ENCODE measurements around the gene REEP6. TPM values are rescaled to one million over a fixed set of nuclear protein-coding genes. Genes with fewer than 3 reads are reported as not detected.

Gene REEP6
- total and polyA plus RNA-seq, 2 donors (not counting 3 experiments of a cell fraction or from before 2014, with no cell fraction given): 1.3 to 1.5 TPM

DNA sequence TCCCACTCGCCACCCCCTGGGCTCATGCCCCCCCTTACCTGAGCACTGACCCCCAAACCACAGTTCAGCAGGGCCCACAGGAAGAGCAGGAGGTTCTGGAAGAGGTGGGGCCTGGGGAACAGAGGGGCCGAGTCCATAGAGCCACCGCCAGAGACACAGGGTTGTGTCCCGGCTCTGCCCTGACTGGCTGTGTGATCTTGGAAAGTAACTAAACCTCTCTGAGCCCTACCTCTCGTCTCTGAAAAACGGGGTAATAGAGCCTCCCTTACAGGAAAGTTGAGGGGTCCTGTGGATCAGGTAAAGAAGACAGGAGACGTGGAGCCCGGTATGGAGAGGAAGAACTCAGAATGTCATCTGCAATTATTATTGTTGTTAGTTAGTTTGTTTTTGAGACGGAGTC lies 19.8 kb downstream of the REEP6 start:
- H3K4me2 ChIP-seq (ENCODE audit: insufficient read depth, low read length): no peak overlapping the region
- dilution Hi-C loops (cut with MboI; ENCODE audit: extremely low pct_ligation_motif_present, low sequenced_read_pairs) (no loop called here), intact Hi-C loops (cut with micrococcal nuclease) (loop anchor here (5.0 kb wide), 1 partner anchor 229 kb away; no protein-coding TSS in a partner anchor)

GRCh38 chr19:1511318-1512317 lies 20.6 kb downstream of the REEP6 start:
- Histone ChIP-seq H3K79me2 (ENCODE audit: control insufficient read depth, insufficient read depth, low read length) (no peaks in the 10 kb centered on the region), H3K9ac (replicated peaks; ENCODE audit: extremely low read depth, insufficient read depth, low read length) (no peak overlapping the region), H3K4me1 (ENCODE audit: control insufficient read depth, extremely low read depth, insufficient read depth, low read length) (no peaks in the 10 kb centered on the region), H3K27ac (ENCODE audit: insufficient read depth, low read depth, low read length) (no peak overlapping the region), H3K36me3 (ENCODE audit: control insufficient read depth in 2 of 2, extremely low read depth in 1 of 2, insufficient read depth in 2 of 2, low read length in 2 of 2) (no peaks in the 10 kb centered on the region), H4K20me1 (replicated peaks; ENCODE audit: control insufficient read depth, extremely low read depth, insufficient read depth, low read length) (no peaks in the 10 kb centered on the region), H3K4me3 (replicated peaks in 1 of 3; ENCODE audit: insufficient read depth in 1 of 3, low read depth in 1 of 3, low read length in 3 of 3) (no peak overlapping the region), H3K4me2 (ENCODE audit: insufficient read depth, low read length) (no peak overlapping the region), H2AFZ (ENCODE audit: low read depth, low read length) (no peak overlapping the region), H3K9me3 (replicated peaks; ENCODE audit: control insufficient read depth, insufficient read depth, low read length) (no peaks in the 10 kb centered on the region), H3K9me1 (replicated peaks; ENCODE audit: control insufficient read depth, extremely low read depth, insufficient read depth, low read length) (no peaks in the 10 kb centered on the region), H3K27me3 (ENCODE audit: control insufficient read depth in 2 of 2, insufficient read depth in 2 of 2, low read length in 2 of 2) (peaks cover 5 to 8% of the 10 kb centered on the region in 2 experiments)
- no TSS peak for BruUV-seq (replicated peaks)
- TF ChIP-seq, protein P1, sequence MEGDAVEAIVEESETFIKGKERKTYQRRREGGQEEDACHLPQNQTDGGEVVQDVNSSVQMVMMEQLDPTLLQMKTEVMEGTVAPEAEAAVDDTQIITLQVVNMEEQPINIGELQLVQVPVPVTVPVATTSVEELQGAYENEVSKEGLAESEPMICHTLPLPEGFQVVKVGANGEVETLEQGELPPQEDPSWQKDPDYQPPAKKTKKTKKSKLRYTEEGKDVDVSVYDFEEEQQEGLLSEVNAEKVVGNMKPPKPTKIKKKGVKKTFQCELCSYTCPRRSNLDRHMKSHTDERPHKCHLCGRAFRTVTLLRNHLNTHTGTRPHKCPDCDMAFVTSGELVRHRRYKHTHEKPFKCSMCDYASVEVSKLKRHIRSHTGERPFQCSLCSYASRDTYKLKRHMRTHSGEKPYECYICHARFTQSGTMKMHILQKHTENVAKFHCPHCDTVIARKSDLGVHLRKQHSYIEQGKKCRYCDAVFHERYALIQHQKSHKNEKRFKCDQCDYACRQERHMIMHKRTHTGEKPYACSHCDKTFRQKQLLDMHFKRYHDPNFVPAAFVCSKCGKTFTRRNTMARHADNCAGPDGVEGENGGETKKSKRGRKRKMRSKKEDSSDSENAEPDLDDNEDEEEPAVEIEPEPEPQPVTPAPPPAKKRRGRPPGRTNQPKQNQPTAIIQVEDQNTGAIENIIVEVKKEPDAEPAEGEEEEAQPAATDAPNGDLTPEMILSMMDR (IDR thresholded peaks at IDR 0.05; ENCODE audit: extremely low read depth in 1 of 2, insufficient read depth in 1 of 2, low read depth in 1 of 2, low read length in 2 of 2): no peak
- TF ChIP-seq FOS (IDR thresholded peaks at IDR 0.05; ENCODE audit: borderline replicate concordance, insufficient read depth, low read length): no peak
- TF ChIP-seq MYC (IDR thresholded peaks at IDR 0.05; ENCODE audit: low read depth, low read length): no peak
- TF ChIP-seq JUN (IDR thresholded peaks at IDR 0.05; ENCODE audit: borderline replicate concordance, insufficient read depth, insufficient read length, low read depth): no peak
- TF ChIP-seq EZH2 (IDR thresholded peaks at IDR 0.05; ENCODE audit: borderline replicate concordance, low read depth, low read length, severe bottlenecking): no peak
- TF ChIP-seq POLR2A (IDR thresholded peaks at IDR 0.05; ENCODE audit: low read depth, low read length): no peak
- TF ChIP-seq POLR2AphosphoS5 (IDR thresholded peaks at IDR 0.05; ENCODE audit: insufficient read depth, low read depth, low read length): no peak
- no peak for TF ChIP-seq GATA2 (IDR thresholded peaks at IDR 0.05; ENCODE audit: insufficient read depth, insufficient read length, low read depth, low read length)
- no peak for TF ChIP-seq MAX (IDR thresholded peaks at IDR 0.05; ENCODE audit: insufficient read depth, insufficient read length)
- DNase-seq (ENCODE audit: low read depth, low spot score): no peak
- dilution Hi-C loops (cut with MboI; ENCODE audit: extremely low pct_ligation_motif_present, low sequenced_read_pairs) (no loop called here), intact Hi-C loops (cut with micrococcal nuclease) (loop anchor here (5.0 kb wide), 1 partner anchor 229 kb away; no protein-coding TSS in a partner anchor)
- no peak for FAIRE-seq
- POLR2A ChIA-PET: no interaction called here
- CTCF ChIA-PET: interaction anchor here (0.8 kb wide), 1 partner anchor 46 kb away, joined by 3 read pairs; no protein-coding TSS in a partner anchor

More for the DNA sequence above, 19.8 kb downstream of the REEP6 start:
- Histone ChIP-seq H3K9me1 (replicated peaks; ENCODE audit: control insufficient read depth, extremely low read depth, insufficient read depth, low read length) (no peaks in the 10 kb centered on the region), H2AFZ (ENCODE audit: low read depth, low read length) (no peak overlapping the region), H4K20me1 (replicated peaks; ENCODE audit: control insufficient read depth, extremely low read depth, insufficient read depth, low read length) (no peaks in the 10 kb centered on the region), H3K4me3 (replicated peaks in 1 of 3; ENCODE audit: insufficient read depth in 1 of 3, low read depth in 1 of 3, low read length in 3 of 3) (no peak overlapping the region), H3K79me2 (ENCODE audit: control insufficient read depth, insufficient read depth, low read length) (no peaks in the 10 kb centered on the region), H3K4me1 (ENCODE audit: control insufficient read depth, extremely low read depth, insufficient read depth, low read length) (no peaks in the 10 kb centered on the region), H3K9ac (replicated peaks; ENCODE audit: extremely low read depth, insufficient read depth, low read length) (no peak overlapping the region), H3K36me3 (ENCODE audit: control insufficient read depth in 2 of 2, extremely low read depth in 1 of 2, insufficient read depth in 2 of 2, low read length in 2 of 2) (no peaks in the 10 kb centered on the region), H3K27me3 (ENCODE audit: control insufficient read depth in 2 of 2, insufficient read depth in 2 of 2, low read length in 2 of 2) (peaks cover 5 to 8% of the 10 kb centered on the region in 2 experiments), H3K27ac (ENCODE audit: insufficient read depth, low read depth, low read length) (no peak overlapping the region), H3K9me3 (replicated peaks; ENCODE audit: control insufficient read depth, insufficient read depth, low read length) (no peaks in the 10 kb centered on the region)
- TF ChIP-seq POLR2A (IDR thresholded peaks at IDR 0.05; ENCODE audit: low read depth, low read length): no peak
- TF ChIP-seq POLR2AphosphoS5 (IDR thresholded peaks at IDR 0.05; ENCODE audit: insufficient read depth, low read depth, low read length): no peak
- TF ChIP-seq EZH2 (IDR thresholded peaks at IDR 0.05; ENCODE audit: borderline replicate concordance, low read depth, low read length, severe bottlenecking): no peak
- TF ChIP-seq FOS (IDR thresholded peaks at IDR 0.05; ENCODE audit: borderline replicate concordance, insufficient read depth, low read length): no peak
- TF ChIP-seq MAX (IDR thresholded peaks at IDR 0.05; ENCODE audit: insufficient read depth, insufficient read length): no peak
- DNase-seq (ENCODE audit: low read depth, low spot score) (no peak), FAIRE-seq (no peak)
- no TSS peak for BruUV-seq (replicated peaks)
- POLR2A ChIA-PET: no interaction called here
- CTCF ChIA-PET: no interaction called here
